ENCODE results near the gene ANAPC5. TPM values are rescaled to one million over a fixed set of nuclear protein-coding genes. Genes with fewer than 3 reads are reported as not detected.
"Not testable (repeated sequence)": the region's sequence is repeated elsewhere in the genome, so short reads cannot be mapped to it uniquely, and the experiment has no call there.

Gene ANAPC5
- total RNA-seq, 1 donor from 2014 or later = 128 TPM

DNA sequence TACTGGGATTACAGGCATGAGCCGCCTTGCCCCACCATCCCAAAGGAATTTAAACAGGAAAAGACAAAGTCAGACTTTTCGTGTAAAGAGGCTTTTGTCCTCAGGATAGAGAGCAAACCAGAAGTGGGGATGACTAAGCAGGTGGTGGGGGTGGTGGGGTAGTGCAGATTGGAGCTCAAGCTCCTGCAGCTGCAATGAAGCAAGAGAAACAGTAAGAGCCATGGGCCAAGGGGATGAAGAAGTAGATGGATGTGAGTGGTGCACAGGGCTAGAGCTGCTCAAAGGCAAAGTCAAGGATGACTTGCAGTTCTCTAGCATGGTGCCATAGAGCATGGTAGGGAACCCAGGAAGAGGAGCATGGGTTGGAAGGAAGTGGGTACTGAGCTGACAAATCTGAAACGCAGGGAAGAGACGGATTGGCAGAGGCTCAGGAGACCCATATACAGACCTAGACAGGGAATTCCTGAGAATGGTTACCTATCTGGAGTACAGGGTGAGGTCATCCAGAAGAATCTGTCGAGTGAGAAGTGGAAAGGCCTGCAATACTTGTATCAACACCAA is 36.3 kb upstream of the ANAPC5 start:
- H3K9me3 ChIP-seq (ENCODE audit: control insufficient read depth in 3 of 3, low read length in 3 of 3) = no peaks in the 10 kb centered on the region
- no peak overlapping the region for H3K27ac ChIP-seq (ENCODE audit: low read depth, low read length)
- H3K4me1 ChIP-seq (ENCODE audit: control insufficient read depth in 3 of 3, insufficient read depth in 3 of 3, low read length in 3 of 3) = no peaks in the 10 kb centered on the region
- H3K36me3 ChIP-seq (ENCODE audit: control insufficient read depth in 3 of 3, insufficient read depth in 3 of 3, low read length in 3 of 3) = no peaks in the 10 kb centered on the region
- no peaks in the 10 kb centered on the region for H3K27me3 ChIP-seq (ENCODE audit: control insufficient read depth in 3 of 3, insufficient read depth in 3 of 3, low read length in 3 of 3)
- H3K9ac ChIP-seq (ENCODE audit: low read depth in 1 of 3, low read length in 3 of 3) = no peak overlapping the region
- H3K4me3 ChIP-seq (ENCODE audit: low read length in 3 of 3) = no peak overlapping the region

DNA sequence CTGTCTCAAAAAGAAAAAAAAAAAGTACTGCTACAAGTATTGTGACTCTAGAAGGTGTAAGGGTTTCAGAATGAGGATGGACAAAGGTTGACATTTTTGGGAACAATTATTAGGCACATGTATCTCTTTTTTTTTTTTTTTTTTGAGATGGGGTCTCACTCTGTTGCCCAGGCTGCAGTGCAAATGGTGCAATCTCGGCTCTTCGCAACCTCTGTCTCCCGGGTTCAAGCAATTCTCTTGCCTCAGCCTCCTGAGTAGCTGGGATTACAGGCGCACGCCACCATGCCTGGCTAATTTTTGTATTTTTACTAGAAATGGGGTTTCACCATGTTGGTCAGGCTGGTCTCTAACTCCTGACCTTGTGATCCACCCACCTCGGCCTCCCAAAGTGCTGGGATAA is 32.7 kb upstream of the ANAPC5 start:
- not testable (repeated sequence) for H3K27me3 ChIP-seq (ENCODE audit: control insufficient read depth in 3 of 3, insufficient read depth in 3 of 3, low read length in 3 of 3); H3K9ac ChIP-seq (ENCODE audit: low read depth in 1 of 3, low read length in 3 of 3); H3K4me3 ChIP-seq (ENCODE audit: low read length in 3 of 3); H3K4me1 ChIP-seq (ENCODE audit: control insufficient read depth in 3 of 3, insufficient read depth in 3 of 3, low read length in 3 of 3); H3K9me3 ChIP-seq (ENCODE audit: control insufficient read depth in 3 of 3, low read length in 3 of 3); H3K27ac ChIP-seq (ENCODE audit: low read depth, low read length); H3K36me3 ChIP-seq (ENCODE audit: control insufficient read depth in 3 of 3, insufficient read depth in 3 of 3, low read length in 3 of 3)

DNA sequence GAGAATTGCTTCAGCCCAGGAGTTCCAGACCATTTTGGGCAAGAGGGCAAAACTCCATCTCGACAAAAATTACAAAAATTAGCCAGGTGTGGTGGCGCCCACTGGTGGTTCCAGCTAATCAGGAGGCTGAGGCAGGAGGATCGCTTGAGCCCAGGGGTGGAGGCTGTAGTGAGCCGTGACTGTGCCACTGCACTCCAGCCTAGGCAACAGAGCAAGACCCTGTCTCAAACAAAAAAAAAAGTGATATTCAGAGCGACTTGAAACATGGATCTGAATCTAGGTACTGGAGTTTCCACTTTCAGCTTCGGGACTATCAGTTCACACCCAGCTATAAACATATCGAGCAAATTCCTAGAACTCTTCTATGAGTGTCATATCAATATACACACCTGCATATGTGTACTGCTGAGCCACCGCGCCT is 31.4 kb upstream of the ANAPC5 start:
- no peak overlapping the region for H3K27ac ChIP-seq (ENCODE audit: low read depth, low read length)

DNA sequence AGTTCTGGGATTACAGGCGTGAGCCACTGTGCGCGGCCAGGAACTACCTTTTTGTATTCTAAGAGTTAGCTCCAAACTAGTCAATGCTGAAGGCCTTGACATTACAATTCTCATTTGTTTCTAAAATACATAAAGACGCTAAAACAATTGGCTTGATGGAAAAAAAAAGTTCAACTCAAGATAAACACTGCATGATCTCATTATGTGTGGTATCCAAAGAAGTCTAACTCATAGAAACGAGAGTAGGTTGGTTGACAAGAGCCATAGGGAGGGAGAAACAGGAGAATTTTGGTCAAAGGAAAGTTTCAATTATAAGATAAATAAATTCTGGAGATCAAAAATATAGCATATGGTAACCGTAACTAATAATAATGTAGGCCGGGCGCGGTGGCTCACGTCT is 27.7 kb upstream of the ANAPC5 start:
- H3K36me3 ChIP-seq (ENCODE audit: control insufficient read depth in 3 of 3, insufficient read depth in 3 of 3, low read length in 3 of 3) = no peaks in the 10 kb centered on the region
- no peak overlapping the region for H3K27ac ChIP-seq (ENCODE audit: low read depth, low read length)
- H3K9me3 ChIP-seq (ENCODE audit: control insufficient read depth in 3 of 3, low read length in 3 of 3) = no peaks in the 10 kb centered on the region
- H3K27me3 ChIP-seq (ENCODE audit: control insufficient read depth in 3 of 3, insufficient read depth in 3 of 3, low read length in 3 of 3) = no peaks in the 10 kb centered on the region
- H3K4me1 ChIP-seq (ENCODE audit: control insufficient read depth in 3 of 3, insufficient read depth in 3 of 3, low read length in 3 of 3) = no peaks in the 10 kb centered on the region
- H3K9ac ChIP-seq (ENCODE audit: low read depth in 1 of 3, low read length in 3 of 3) = no peak overlapping the region
- H3K4me3 ChIP-seq (ENCODE audit: low read length in 3 of 3) = no peak overlapping the region

More for the DNA sequence above, 31.4 kb upstream of the ANAPC5 start:
- H3K4me1 ChIP-seq (ENCODE audit: control insufficient read depth in 3 of 3, insufficient read depth in 3 of 3, low read length in 3 of 3) = no peaks in the 10 kb centered on the region
- H3K27me3 ChIP-seq (ENCODE audit: control insufficient read depth in 3 of 3, insufficient read depth in 3 of 3, low read length in 3 of 3) = no peaks in the 10 kb centered on the region
- no peak overlapping the region for H3K9ac ChIP-seq (ENCODE audit: low read depth in 1 of 3, low read length in 3 of 3)
- no peak overlapping the region for H3K4me3 ChIP-seq (ENCODE audit: low read length in 3 of 3)
- H3K36me3 ChIP-seq (ENCODE audit: control insufficient read depth in 3 of 3, insufficient read depth in 3 of 3, low read length in 3 of 3) = no peaks in the 10 kb centered on the region
- no peaks in the 10 kb centered on the region for H3K9me3 ChIP-seq (ENCODE audit: control insufficient read depth in 3 of 3, low read length in 3 of 3)

DNA sequence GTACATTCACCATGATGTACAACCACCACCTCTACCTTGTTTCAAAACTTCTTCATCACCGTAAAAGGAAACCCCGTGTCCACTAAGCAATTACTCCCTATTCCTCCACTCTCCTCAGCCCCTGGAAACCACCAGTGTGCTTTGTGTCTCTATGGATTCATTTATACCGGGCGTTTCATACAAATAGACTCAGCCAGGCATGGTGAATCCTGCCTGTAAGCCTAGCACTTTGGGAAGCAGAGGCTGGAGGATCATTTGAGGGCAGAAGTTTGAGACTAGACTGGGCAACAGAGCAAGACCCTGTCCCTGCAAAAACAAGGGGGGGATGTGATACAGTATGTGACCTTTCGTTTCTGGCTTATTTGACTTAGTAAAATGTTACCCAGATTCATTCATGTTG is 26.5 kb upstream of the ANAPC5 start:
- Histone ChIP-seq H3K27ac (ENCODE audit: low read depth, low read length) (no peak overlapping the region), H3K4me3 (ENCODE audit: low read length in 3 of 3) (no peak overlapping the region), H3K4me1 (ENCODE audit: control insufficient read depth in 3 of 3, insufficient read depth in 3 of 3, low read length in 3 of 3) (no peaks in the 10 kb centered on the region), H3K36me3 (ENCODE audit: control insufficient read depth in 3 of 3, insufficient read depth in 3 of 3, low read length in 3 of 3) (no peaks in the 10 kb centered on the region), H3K9ac (ENCODE audit: low read depth in 1 of 3, low read length in 3 of 3) (no peak overlapping the region), H3K9me3 (ENCODE audit: control insufficient read depth in 3 of 3, low read length in 3 of 3) (no peaks in the 10 kb centered on the region), H3K27me3 (ENCODE audit: control insufficient read depth in 3 of 3, insufficient read depth in 3 of 3, low read length in 3 of 3) (no peaks in the 10 kb centered on the region)

DNA sequence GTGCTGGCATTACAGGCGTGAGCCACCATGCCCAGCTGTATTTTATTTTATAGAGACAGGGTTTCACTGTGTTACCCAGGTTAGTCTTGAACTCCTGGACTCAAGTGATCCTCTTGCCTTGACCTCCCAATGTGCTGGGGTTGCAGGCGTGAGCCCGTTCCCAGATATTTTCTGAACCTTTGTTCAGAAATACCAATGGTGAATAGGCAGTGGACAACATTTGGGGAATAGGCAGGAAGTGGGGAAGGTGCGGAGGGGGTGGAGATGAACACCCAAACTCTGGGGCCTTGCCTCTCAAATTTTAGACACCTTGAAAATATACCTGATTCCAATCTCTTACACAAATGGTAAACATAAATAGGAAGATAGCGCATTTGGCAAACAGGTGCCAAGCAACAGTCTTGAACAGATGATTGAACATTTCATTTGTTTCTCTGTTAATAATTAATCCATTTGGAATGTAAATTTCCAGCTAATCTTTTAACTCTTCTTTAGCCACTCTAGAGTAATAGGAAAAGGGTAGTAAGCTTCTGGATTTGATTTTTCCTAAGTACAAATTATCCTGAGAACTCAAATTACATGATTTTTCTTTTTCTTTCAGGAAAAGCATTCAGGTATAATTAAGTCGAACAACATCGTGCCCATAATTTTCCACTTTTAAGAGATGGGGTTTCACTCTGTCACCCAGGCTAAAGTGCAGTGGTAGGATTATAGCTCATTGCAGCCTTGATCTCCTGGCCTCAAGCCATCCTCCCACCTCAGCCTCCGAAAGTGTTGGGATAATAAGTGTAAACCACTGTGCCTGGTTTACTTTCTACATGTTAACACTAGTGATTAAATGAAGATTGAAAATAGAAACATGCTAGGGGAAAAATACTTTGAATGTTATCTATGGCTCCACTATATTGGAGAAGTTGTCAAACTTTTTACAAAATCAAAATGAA is 24.8 kb upstream of the ANAPC5 start:
- Histone ChIP-seq H3K4me3 (ENCODE audit: low read length in 3 of 3) (no peak overlapping the region), H3K27ac (ENCODE audit: low read depth, low read length) (no peak overlapping the region), H3K9me3 (ENCODE audit: control insufficient read depth in 3 of 3, low read length in 3 of 3) (no peaks in the 10 kb centered on the region), H3K36me3 (ENCODE audit: control insufficient read depth in 3 of 3, insufficient read depth in 3 of 3, low read length in 3 of 3) (no peaks in the 10 kb centered on the region), H3K27me3 (ENCODE audit: control insufficient read depth in 3 of 3, insufficient read depth in 3 of 3, low read length in 3 of 3) (no peaks in the 10 kb centered on the region), H3K9ac (ENCODE audit: low read depth in 1 of 3, low read length in 3 of 3) (no peak overlapping the region), H3K4me1 (ENCODE audit: control insufficient read depth in 3 of 3, insufficient read depth in 3 of 3, low read length in 3 of 3) (no peaks in the 10 kb centered on the region)

DNA sequence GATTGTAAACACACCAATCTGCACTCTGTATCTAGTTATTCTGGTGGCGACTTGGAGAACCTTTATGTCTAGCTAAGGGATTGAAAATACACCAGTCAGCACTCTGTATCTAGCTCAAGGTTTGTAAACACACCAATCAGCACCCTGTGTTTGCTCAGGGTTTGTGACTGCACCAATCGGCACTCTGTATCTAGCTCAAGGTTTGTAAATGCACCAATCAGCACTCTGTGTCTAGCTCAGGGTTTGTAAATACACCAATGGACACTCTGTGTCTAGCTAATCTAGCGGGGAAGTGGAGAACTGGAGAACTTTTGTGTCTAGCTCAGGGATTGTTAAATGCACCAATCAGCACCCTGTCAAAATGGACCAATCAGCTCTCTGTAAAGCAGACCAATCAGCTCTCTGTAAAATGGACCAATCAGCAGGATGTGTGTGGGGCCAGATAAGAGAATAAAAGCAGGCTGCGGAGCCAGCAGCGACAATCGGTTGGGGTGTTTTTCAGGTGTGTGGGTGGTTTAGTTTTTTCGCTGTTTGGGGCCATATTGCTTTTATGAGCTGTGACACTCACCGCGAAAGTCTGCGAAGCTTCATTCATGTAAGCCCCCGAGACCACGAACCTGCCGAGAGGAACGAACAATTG is 22.9 kb upstream of the ANAPC5 start:
- not testable (repeated sequence) for H3K4me3 ChIP-seq (ENCODE audit: low read length in 3 of 3); H3K27me3 ChIP-seq (ENCODE audit: control insufficient read depth in 3 of 3, insufficient read depth in 3 of 3, low read length in 3 of 3); H3K9ac ChIP-seq (ENCODE audit: low read depth in 1 of 3, low read length in 3 of 3); H3K4me1 ChIP-seq (ENCODE audit: control insufficient read depth in 3 of 3, insufficient read depth in 3 of 3, low read length in 3 of 3); H3K27ac ChIP-seq (ENCODE audit: low read depth, low read length); H3K9me3 ChIP-seq (ENCODE audit: control insufficient read depth in 3 of 3, low read length in 3 of 3); H3K36me3 ChIP-seq (ENCODE audit: control insufficient read depth in 3 of 3, insufficient read depth in 3 of 3, low read length in 3 of 3)

DNA sequence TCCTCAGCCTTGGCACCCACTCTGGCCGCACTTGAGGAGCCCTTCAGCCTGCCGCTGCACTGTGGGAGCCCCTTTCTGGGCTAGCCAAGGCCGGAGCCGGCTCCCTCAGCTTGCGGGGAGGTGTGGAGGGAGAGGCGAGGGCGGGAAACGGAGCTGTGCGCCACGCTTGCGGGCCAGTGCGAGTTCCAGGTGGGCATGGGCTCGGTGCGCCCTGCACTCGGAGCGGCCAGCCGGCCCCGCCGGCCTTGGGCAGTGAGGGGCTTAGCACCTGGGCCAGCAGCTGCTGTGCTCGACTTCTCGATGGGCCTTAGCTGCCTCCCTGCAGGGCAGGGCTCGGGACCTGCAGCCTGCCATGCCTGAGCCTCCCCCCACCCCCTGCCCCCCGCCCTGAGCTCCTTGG is 22.1 kb upstream of the ANAPC5 start:
- not testable (repeated sequence) for H3K36me3 ChIP-seq (ENCODE audit: control insufficient read depth in 3 of 3, insufficient read depth in 3 of 3, low read length in 3 of 3); H3K9ac ChIP-seq (ENCODE audit: low read depth in 1 of 3, low read length in 3 of 3); H3K9me3 ChIP-seq (ENCODE audit: control insufficient read depth in 3 of 3, low read length in 3 of 3); H3K27ac ChIP-seq (ENCODE audit: low read depth, low read length); H3K4me3 ChIP-seq (ENCODE audit: low read length in 3 of 3); H3K27me3 ChIP-seq (ENCODE audit: control insufficient read depth in 3 of 3, insufficient read depth in 3 of 3, low read length in 3 of 3); H3K4me1 ChIP-seq (ENCODE audit: control insufficient read depth in 3 of 3, insufficient read depth in 3 of 3, low read length in 3 of 3)

DNA sequence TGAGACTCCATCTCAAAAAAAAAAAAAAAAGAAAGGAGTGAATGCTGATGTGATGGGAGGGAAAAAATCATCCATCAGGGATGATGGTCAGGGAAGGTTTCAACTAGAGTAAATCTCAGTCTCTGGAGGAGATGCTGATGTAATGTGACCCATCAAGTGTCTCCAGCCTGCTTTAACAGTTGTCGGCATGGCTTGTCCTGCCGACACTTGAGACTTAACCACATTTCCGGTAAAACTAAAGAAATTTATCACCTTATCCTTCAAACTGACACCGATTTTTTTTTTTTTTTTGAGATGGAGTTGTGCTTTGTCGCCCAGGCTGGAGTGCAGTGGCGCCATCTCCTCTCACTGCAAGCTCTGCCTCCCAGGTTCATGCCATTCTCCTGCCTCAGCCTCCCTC is 21.5 kb upstream of the ANAPC5 start:
- H3K27me3 ChIP-seq (ENCODE audit: control insufficient read depth in 3 of 3, insufficient read depth in 3 of 3, low read length in 3 of 3) = no peaks in the 10 kb centered on the region

DNA sequence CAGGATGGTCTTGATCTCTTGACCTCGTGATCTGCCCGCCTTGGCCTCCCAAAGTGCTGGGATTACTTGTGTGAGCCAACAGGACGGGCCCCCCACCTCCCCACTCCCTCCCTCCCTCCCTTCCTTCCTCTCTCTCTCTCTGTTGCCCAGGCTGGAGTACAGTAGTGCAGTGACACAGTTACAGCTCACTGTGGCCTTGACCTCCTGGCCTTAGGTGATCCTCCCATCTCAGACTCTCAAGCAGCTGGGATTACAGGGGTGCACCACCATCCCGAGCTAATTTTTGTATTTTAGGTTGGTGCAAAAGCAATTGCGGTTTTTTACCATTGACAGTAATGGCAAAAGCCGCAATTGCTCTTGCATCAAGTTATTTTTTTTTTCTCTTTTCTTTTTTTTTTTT is 19.2 kb upstream of the ANAPC5 start:
- H3K9ac ChIP-seq (ENCODE audit: low read depth in 1 of 3, low read length in 3 of 3) = no peak overlapping the region

More for the DNA sequence above, 21.5 kb upstream of the ANAPC5 start:
- H3K4me1 ChIP-seq (ENCODE audit: control insufficient read depth in 3 of 3, insufficient read depth in 3 of 3, low read length in 3 of 3) = peaks cover 0 to 5% (median 3%) of the 10 kb centered on the region in 3 donors
- no peaks in the 10 kb centered on the region for H3K9me3 ChIP-seq (ENCODE audit: control insufficient read depth in 3 of 3, low read length in 3 of 3)
- no peak overlapping the region for H3K27ac ChIP-seq (ENCODE audit: low read depth, low read length)
- H3K36me3 ChIP-seq (ENCODE audit: control insufficient read depth in 3 of 3, insufficient read depth in 3 of 3, low read length in 3 of 3) = no peaks in the 10 kb centered on the region
- no peak overlapping the region for H3K4me3 ChIP-seq (ENCODE audit: low read length in 3 of 3)
- H3K9ac ChIP-seq (ENCODE audit: low read depth in 1 of 3, low read length in 3 of 3) = no peak overlapping the region

More for the DNA sequence above, 19.2 kb upstream of the ANAPC5 start:
- Histone ChIP-seq H3K27ac (ENCODE audit: low read depth, low read length) (no peak overlapping the region), H3K9me3 (ENCODE audit: control insufficient read depth in 3 of 3, low read length in 3 of 3) (no peaks in the 10 kb centered on the region), H3K27me3 (ENCODE audit: control insufficient read depth in 3 of 3, insufficient read depth in 3 of 3, low read length in 3 of 3) (no peaks in the 10 kb centered on the region), H3K4me3 (ENCODE audit: low read length in 3 of 3) (no peak overlapping the region), H3K36me3 (ENCODE audit: control insufficient read depth in 3 of 3, insufficient read depth in 3 of 3, low read length in 3 of 3) (no peaks in the 10 kb centered on the region), H3K4me1 (ENCODE audit: control insufficient read depth in 3 of 3, insufficient read depth in 3 of 3, low read length in 3 of 3) (peaks cover 0 to 5% (median 3%) of the 10 kb centered on the region in 3 donors)

All from skeletal muscle tissue (tissue), 4 donors.